Amniotic epithelial cell (primary cell): ENCODE data around the gene CACNA1B.
"Not testable (repeated sequence)": the region's sequence is repeated elsewhere in the genome, so short reads cannot be mapped to it uniquely, and the experiment has no call there.

ENCODE experiments used
- DNase-seq: peaks from one replicate; pipeline ENCODE4 v3.0.0-alpha.2; 2010; ENCODE audit warnings: low read depth

CACNA1B gene

GRCh38 chr9:137877506-137878122 lies at the start of gene CACNA1B:
TSS of gene CACNA1B (plus strand) at chr9:137877782. CDS start at chr9:137877934, 152 bp downstream.
- DNase-seq, result not testable (repeated sequence)

GRCh38 chr9:137827908-137828526 lies 49.6 kb upstream of the CACNA1B start:
- DNase-seq, result no peak

GRCh38 chr9:137828527-137829259 lies 48.9 kb upstream of the CACNA1B start:
- peak; percentile 16 for DNase-seq

- DNase-seq, result no peak
Measured at GRCh38 chr9:137829260-137829996, 48.2 kb upstream of the CACNA1B start.

- no peak for DNase-seq
Measured at GRCh38 chr9:137832191-137832700, 45.3 kb upstream of the CACNA1B start.

GRCh38 chr9:137832830-137833590 lies 44.6 kb upstream of the CACNA1B start:
- DNase-seq, result no peak

- DNase-seq, result no peak
Measured at GRCh38 chr9:137833721-137834613, 43.6 kb upstream of the CACNA1B start.

- no peak for DNase-seq
Measured at GRCh38 chr9:137834846-137835546, 42.6 kb upstream of the CACNA1B start.

- no peak for DNase-seq
Measured at GRCh38 chr9:137836151-137836830, 41.3 kb upstream of the CACNA1B start.

- no peak for DNase-seq
Measured at GRCh38 chr9:137836831-137837241, 40.7 kb upstream of the CACNA1B start.

- DNase-seq, result no peak
Measured at GRCh38 chr9:137837345-137838278, 40.0 kb upstream of the CACNA1B start.

GRCh38 chr9:137838576-137838975 lies 39.0 kb upstream of the CACNA1B start:
- DNase-seq, result no peak

GRCh38 chr9:137843355-137843754 lies 34.2 kb upstream of the CACNA1B start:
- no peak for DNase-seq

GRCh38 chr9:137851516-137852267 lies 25.9 kb upstream of the CACNA1B start:
- DNase-seq, result peak; percentile 24

GRCh38 chr9:137853392-137853995 lies 24.1 kb upstream of the CACNA1B start:
- DNase-seq, result no peak

GRCh38 chr9:137860361-137860760 lies 17.2 kb upstream of the CACNA1B start:
- no peak for DNase-seq

- no peak for DNase-seq
Measured at GRCh38 chr9:137865581-137866145, 11.9 kb upstream of the CACNA1B start.
